GM12873 (cell line): ENCODE data around the gene ICA1.

Experiments used
- CTCF ChIP-seq: IDR thresholded peaks from 2 replicates; pipeline ENCODE4 v1.5.1; 2012; ENCODE audit warnings: low read depth, mild to moderate bottlenecking, moderate library complexity, low read length, control low read depth; ENCODE audit not compliant: insufficient read depth; ENCODE audit errors: missing control alignments

ICA1 gene

GRCh38 chr7:8217200-8218068 lies 44.5 kb downstream of the ICA1 start:
- peak; percentile 51 for TF ChIP-seq CTCF

- TF ChIP-seq CTCF: no peak
Measured at GRCh38 chr7:8216334-8216690, 45.7 kb downstream of the ICA1 start.

GRCh38 chr7:8215648-8216333 lies 46.2 kb downstream of the ICA1 start:
- TF ChIP-seq CTCF: no peak

- no peak for TF ChIP-seq CTCF
Measured at GRCh38 chr7:8214244-8214824, 47.6 kb downstream of the ICA1 start.

GRCh38 chr7:8213381-8213780 lies 48.6 kb downstream of the ICA1 start:
- TF ChIP-seq CTCF: no peak

- no peak for TF ChIP-seq CTCF
Measured at GRCh38 chr7:8212638-8213037, 49.3 kb downstream of the ICA1 start.

- no peak for TF ChIP-seq CTCF
Measured at GRCh38 chr7:8211725-8212096, 50.3 kb downstream of the ICA1 start.
